COLO668 (cell line): ENCODE results near the gene IL13.
"Not testable (repeated sequence)": the region's sequence is repeated elsewhere in the genome, so short reads cannot be mapped to it uniquely, and the experiment has no call there.

Experiments used
- DNase-seq: peaks from one replicate; lab custom pipeline; 2025; ENCODE audit not compliant: unreplicated experiment; lab: John Stamatoyannopoulos, UW

Gene IL13

DNA sequence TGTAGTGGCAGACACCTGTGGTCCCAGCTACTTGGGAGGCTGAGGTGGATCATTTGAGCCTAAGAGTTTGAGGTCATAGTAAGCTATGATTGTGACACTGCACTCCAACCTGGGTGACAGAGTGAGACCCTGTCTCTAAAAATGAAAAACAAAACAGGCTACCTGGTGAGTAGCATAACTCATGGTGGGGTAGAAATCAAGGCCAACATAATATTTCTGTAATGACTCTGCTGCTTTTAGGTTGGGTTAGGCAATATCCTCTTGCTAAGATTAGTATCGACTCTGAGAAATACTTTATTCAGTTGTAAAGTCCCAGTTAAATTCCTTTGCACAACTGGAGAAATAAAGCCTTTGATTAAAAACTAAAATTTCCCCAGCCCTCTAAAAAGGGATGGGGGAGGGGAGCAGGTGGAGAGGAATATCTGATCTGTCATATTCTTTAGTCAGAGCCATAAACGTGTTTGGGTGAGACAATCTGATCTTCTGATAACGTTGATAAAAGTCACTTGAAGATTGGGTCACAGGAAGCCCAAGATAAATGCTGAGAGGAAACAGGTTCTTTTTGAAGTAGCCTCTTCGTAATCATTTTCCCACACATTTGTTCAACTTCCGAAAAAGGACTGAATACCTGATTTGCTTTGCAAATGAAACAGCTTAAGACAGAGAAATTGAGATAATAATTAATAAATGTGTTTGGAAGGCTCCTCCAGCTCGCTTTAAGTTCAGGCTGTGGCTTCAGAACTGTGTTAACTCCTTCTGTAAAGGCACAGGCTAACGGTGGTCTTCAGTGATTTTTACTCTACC is 30.8 kb downstream of the IL13 start:
- DNase-seq, result no peak

DNA sequence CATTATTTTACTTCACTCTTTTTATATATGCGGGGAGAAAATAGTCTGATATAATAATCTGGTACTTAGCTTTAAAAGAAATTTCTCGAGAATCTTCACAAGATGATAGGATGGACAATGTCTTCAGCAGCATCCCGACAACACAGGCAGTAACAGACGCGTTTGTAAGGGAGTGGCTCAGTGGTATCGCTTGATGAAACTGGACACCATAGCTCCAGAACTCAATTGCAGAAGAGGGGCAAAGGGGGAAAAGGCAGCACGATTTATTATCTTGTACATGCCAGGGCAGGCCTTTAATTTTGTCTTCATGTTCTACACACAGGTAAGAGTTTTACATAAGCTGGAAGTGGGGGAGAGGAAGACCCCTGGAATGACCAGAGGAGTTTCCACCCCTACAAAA is 31.5 kb downstream of the IL13 start:
- DNase-seq, result no peak

- no peak for DNase-seq
Measured at GRCh38 chr5:132690156-132690555, 32.2 kb downstream of the IL13 start.

DNA sequence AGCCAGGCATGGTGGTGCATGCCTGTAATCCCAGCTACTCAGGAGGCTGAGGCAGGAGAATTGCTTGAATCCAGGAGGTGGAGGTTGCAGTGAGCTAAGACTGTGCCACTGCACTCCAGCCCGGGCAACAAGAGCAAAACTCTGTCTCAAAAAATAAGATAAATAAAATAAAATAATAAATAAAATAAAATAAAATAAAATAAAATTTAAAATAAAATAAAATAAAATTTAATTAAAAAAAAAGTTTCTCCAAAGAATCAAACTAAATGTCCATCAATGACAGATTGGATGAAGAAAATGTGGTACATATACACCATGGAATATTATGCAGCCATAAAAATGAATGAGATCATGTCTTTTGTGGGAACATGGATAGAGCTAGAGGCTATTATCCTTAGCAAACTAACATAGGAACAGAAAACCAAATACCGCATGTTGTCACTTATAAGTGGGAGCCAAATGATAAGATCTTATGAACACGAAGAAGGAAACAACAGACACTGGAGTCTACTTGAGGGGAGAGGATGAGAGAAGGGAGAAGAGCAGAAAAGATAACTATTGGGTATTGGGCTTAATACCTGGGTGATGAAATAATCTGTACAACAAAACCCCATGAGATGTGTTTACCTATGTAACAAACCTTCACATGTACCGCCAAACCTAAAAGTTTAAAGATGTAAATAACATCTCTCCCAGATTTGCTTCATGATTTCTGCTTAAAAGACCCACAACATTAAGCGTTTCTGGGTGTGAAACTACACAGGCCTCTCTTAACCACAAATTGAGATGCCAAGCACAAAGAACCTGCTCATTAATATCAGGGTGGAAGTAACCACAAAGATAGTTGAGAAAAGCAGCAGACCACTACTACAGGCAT is 34.0 kb downstream of the IL13 start:
- not testable (repeated sequence) for DNase-seq

DNA sequence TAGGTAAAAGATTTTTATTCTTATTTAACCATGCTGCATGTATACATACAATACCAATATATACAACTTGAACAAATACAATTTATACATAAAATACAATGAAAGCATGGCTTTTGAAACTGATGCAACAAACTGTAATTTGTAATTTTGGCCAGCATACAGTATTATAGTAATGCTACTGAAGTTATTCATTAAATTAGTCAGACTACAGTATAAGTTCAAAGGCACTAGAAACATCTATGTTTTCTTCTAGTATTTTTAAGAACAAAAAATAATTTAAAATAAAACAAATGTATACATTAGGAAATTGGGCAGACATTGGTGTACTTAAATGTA is 34.6 kb downstream of the IL13 start:
- DNase-seq, result no peak

DNA sequence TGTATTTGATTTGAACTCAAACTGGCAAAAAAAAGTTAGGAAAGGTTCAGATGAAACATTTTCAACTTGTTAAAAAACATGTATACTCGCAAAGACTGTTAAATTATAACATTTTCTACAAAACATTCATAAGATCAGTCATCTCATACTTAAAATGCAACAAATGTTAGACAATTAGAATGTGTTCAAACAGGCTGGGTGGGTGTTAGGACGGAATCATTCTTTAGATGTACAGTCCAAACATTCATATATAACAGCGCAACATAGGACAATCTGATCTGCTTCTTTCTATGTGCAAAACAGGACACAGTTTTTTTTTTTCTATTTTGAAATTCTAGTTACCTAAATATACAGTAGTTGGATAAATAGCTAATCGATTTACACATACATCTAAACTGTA is 38.0 kb downstream of the IL13 start:
- no peak for DNase-seq

DNA sequence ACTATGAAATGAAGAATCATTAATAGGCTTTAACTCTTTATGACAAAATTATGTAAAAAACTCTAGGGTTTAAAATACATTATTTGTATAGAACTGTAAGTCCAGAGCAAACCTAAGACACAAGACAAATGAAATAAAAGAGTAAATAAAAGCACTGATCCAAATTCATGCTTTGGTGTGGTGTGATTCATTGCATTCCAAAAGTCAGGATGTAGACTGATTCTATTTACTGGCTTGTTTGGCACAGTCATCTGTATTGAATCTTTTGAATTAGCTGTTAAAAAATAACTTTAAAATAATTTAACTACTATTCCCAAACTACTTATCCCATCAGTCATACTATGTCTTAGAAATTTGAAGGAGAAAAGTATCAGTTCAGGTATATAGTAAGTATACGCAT is 46.9 kb downstream of the IL13 start:
- DNase-seq, result no peak

GRCh38 chr5:132708645-132709044 is 50.7 kb downstream of the IL13 start:
- DNase-seq, result no peak
